Measurements from ENCODE around the gene PHC2. TPM values are rescaled to one million over a fixed set of nuclear protein-coding genes. Genes with fewer than 3 reads are reported as not detected.

PHC2 gene
- total and polyA plus RNA-seq, 4 donors, result 79.9 to 311 (median 121) TPM

DNA sequence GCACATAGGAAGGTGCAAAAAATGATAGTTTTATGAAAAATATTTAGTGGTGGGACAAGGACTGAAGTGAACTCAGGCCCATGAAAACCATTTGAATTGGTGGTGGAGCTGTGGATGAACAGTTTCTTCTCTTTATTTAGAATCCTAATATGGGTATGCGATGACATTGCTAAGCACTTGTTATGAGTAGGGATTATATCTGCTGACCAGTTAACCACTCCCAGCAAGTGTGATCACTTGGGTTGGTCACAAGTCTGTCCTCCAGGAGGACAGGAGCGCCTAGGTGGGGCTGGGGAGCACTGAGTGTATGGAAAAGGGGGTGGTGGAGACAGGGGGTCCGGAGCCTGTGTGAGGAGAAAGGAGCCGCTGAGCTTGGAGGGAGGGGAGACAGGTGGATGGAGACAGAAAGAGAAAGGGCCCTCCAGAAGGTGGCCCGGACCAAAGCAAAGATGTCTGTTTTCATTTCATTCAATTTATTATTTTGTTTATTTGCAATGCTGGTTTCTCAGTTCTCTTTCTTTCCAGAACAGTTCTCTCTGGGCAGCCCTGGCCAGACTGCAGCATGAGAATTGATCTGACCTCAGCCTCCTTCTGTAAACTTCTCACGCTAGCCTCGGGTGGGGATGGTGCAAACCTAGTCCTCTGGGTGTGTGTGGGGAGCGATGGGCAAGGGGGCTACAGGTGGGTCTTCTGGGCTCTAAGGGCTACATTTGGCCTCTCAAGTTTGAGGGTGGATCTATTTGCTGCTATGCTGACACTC lies 31.7 kb upstream of the PHC2 start:
- Histone ChIP-seq H3K27me3 (ENCODE audit: control insufficient read depth in 3 of 3, insufficient read depth in 3 of 3, low read length in 2 of 3) (no peaks in the 10 kb centered on the region), H3K9me3 (ENCODE audit: control insufficient read depth in 4 of 4, insufficient read depth in 3 of 4, low read length in 3 of 4) (peaks cover 0 to 1% (median 0%) of the 10 kb centered on the region in 4 donors), H3K4me1 (ENCODE audit: control insufficient read depth in 5 of 5, insufficient read depth in 5 of 5, low read length in 5 of 5) (peaks cover 0 to 12% (median 6%) of the 10 kb centered on the region in 5 donors), H3K27ac (ENCODE audit: low read depth in 1 of 2, low read length in 1 of 2) (no peak overlapping the region), H3K4me3 (no peak overlapping the region), H3K9ac (ENCODE audit: insufficient read depth in 1 of 2, low read length in 2 of 2) (no peak overlapping the region), H3K36me3 (ENCODE audit: control insufficient read depth in 4 of 4, insufficient read depth in 4 of 4, low read length in 4 of 4) (no peaks in the 10 kb centered on the region)
- 89 to 98% methylated on average over 8 of the region's 8 CpGs for whole genome bisulfite sequencing, 2 donors
- TF ChIP-seq, protein P1, sequence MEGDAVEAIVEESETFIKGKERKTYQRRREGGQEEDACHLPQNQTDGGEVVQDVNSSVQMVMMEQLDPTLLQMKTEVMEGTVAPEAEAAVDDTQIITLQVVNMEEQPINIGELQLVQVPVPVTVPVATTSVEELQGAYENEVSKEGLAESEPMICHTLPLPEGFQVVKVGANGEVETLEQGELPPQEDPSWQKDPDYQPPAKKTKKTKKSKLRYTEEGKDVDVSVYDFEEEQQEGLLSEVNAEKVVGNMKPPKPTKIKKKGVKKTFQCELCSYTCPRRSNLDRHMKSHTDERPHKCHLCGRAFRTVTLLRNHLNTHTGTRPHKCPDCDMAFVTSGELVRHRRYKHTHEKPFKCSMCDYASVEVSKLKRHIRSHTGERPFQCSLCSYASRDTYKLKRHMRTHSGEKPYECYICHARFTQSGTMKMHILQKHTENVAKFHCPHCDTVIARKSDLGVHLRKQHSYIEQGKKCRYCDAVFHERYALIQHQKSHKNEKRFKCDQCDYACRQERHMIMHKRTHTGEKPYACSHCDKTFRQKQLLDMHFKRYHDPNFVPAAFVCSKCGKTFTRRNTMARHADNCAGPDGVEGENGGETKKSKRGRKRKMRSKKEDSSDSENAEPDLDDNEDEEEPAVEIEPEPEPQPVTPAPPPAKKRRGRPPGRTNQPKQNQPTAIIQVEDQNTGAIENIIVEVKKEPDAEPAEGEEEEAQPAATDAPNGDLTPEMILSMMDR (IDR thresholded peaks at IDR 0.05; ENCODE audit: control extremely low read depth, extremely low read depth), result no peak
- ATAC-seq (ENCODE audit: insufficient read depth, low FRiP score), result no peak
- no peak for DNase-seq

DNA sequence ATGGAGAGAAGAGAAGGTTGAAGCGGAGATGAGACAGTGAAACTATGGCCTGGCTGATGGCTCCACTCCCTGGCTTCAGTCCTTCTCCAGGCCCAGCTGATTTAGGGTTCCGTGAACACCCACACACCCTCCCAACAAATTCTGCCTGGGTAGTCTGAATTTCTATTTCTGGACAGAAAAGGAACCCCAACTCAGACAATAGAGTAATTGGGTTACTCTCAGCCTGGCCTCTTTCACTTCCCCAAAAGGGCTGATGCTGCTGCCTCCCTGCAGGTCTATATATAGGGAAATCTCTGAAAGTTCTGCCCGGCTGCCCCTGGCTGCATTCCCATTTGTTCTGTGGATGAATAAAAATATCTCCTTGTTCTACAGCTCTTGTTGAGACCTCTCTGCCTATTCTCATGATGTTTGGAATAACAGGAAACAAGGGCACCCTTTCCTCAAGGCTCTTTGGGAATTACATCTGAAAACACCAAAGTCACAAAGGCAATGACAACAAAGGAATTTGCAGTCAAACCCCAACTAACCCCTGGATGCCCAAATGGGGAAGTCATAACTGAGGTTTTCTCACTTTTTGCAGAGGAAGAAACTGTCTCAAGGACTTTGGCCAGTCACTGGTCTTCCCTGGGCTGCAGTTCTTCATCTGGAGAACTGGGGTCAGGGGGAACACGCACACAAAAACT lies 30.2 kb upstream of the PHC2 start:
- no peak for DNase-seq
- no peaks in the 10 kb centered on the region for H3K27me3 ChIP-seq (ENCODE audit: control insufficient read depth in 3 of 3, insufficient read depth in 3 of 3, low read length in 2 of 3)
- no peaks in the 10 kb centered on the region for H3K36me3 ChIP-seq (ENCODE audit: control insufficient read depth in 4 of 4, insufficient read depth in 4 of 4, low read length in 4 of 4)
- no peak overlapping the region for H3K9ac ChIP-seq (ENCODE audit: insufficient read depth in 1 of 2, low read length in 2 of 2)
- ATAC-seq (ENCODE audit: insufficient read depth, low FRiP score), result no peak
- TF ChIP-seq, protein P1 (IDR thresholded peaks at IDR 0.05; ENCODE audit: control extremely low read depth, extremely low read depth), result no peak
- WGBS, 2 donors, result 40 to 62% methylated on average over 4 of the region's 4 CpGs
- peaks cover 0 to 12% (median 2%) of the 10 kb centered on the region in 5 donors for H3K4me1 ChIP-seq (ENCODE audit: control insufficient read depth in 5 of 5, insufficient read depth in 5 of 5, low read length in 5 of 5)
- H3K4me3 ChIP-seq, result no peak overlapping the region
- peaks cover 0 to 1% (median 0%) of the 10 kb centered on the region in 4 donors for H3K9me3 ChIP-seq (ENCODE audit: control insufficient read depth in 4 of 4, insufficient read depth in 3 of 4, low read length in 3 of 4)
- peak overlapping the region in 1 of 2 donors; percentile 59 for H3K27ac ChIP-seq (ENCODE audit: low read depth in 1 of 2, low read length in 1 of 2)

DNA sequence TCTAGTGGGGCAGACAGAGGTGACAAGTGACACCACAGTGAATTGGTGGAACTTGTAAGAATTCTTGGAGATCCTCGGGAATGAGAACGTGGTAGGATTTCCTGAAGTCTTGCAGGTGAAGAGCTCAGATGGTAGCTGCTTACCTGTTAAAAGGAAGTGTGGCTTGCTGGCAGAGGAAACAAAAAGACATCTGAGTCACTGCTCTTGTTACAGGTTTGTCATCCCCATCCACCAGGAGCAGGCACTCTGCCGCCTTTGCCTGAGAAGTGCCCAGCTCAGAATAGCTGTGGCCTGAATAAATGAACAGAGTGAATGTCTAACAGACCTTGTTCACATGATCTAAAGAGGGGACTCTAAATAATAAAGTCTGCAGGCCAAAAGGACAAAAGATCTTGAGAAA lies 29.2 kb upstream of the PHC2 start:
- peak overlapping the region in 1 of 2 donors; percentile 59 for H3K27ac ChIP-seq (ENCODE audit: low read depth in 1 of 2, low read length in 1 of 2)
- no peaks in the 10 kb centered on the region for H3K36me3 ChIP-seq (ENCODE audit: control insufficient read depth in 4 of 4, insufficient read depth in 4 of 4, low read length in 4 of 4)
- no peak overlapping the region for H3K9ac ChIP-seq (ENCODE audit: insufficient read depth in 1 of 2, low read length in 2 of 2)
- H3K4me3 ChIP-seq, result no peak overlapping the region
- peaks cover 0 to 1% (median 0%) of the 10 kb centered on the region in 4 donors for H3K9me3 ChIP-seq (ENCODE audit: control insufficient read depth in 4 of 4, insufficient read depth in 3 of 4, low read length in 3 of 4)
- ATAC-seq (ENCODE audit: insufficient read depth, low FRiP score) (no peak), DNase-seq (no peak)
- peaks cover 0 to 12% (median 0%) of the 10 kb centered on the region in 5 donors for H3K4me1 ChIP-seq (ENCODE audit: control insufficient read depth in 5 of 5, insufficient read depth in 5 of 5, low read length in 5 of 5)
- TF ChIP-seq, protein P1 (IDR thresholded peaks at IDR 0.05; ENCODE audit: control extremely low read depth, extremely low read depth), result no peak
- 59 to 76% methylated on average over 3 of the region's 3 CpGs for WGBS, 2 donors
- H3K27me3 ChIP-seq (ENCODE audit: control insufficient read depth in 3 of 3, insufficient read depth in 3 of 3, low read length in 2 of 3), result no peaks in the 10 kb centered on the region

Measured in lung (tissue), 12 donors.